ENCODE results near the gene ITGB3BP.

- no peak for TF ChIP-seq CTCF (conservative IDR thresholded peaks at IDR 0.05; ENCODE audit: low read depth, low read length)
- no peak for TF ChIP-seq EZH2 (IDR thresholded peaks at IDR 0.05; ENCODE audit: borderline replicate concordance, low read depth, low read length, poor library complexity, severe bottlenecking)
Observed at GRCh38 chr1:63555480-63555879, 32.5 kb upstream of the ITGB3BP start.

Measured in A673 (cell line).